22Rv1 (cell line): ENCODE data around the gene TCEAL3.

ENCODE experiments used
- ZFX ChIP-seq: fragments of 450-650 bp; IDR thresholded peaks from 2 replicates; pipeline ENCODE4 v1.6.1; 2017; ENCODE audit warnings: antibody characterized with exemption, borderline replicate concordance
- TF ChIP-seq, protein P1 (sequence below): fragments of 450-650 bp; IDR thresholded peaks from 2 replicates; pipeline ENCODE4 v1.5.1; 2017; ENCODE audit warnings: mild to moderate bottlenecking

GRCh38 chrX:103615781-103616371, 8.1 kb downstream of the TCEAL3 start:
- TF ChIP-seq, protein P1, sequence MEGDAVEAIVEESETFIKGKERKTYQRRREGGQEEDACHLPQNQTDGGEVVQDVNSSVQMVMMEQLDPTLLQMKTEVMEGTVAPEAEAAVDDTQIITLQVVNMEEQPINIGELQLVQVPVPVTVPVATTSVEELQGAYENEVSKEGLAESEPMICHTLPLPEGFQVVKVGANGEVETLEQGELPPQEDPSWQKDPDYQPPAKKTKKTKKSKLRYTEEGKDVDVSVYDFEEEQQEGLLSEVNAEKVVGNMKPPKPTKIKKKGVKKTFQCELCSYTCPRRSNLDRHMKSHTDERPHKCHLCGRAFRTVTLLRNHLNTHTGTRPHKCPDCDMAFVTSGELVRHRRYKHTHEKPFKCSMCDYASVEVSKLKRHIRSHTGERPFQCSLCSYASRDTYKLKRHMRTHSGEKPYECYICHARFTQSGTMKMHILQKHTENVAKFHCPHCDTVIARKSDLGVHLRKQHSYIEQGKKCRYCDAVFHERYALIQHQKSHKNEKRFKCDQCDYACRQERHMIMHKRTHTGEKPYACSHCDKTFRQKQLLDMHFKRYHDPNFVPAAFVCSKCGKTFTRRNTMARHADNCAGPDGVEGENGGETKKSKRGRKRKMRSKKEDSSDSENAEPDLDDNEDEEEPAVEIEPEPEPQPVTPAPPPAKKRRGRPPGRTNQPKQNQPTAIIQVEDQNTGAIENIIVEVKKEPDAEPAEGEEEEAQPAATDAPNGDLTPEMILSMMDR: no peak
- no peak for TF ChIP-seq ZFX
